ENCODE measurements around the gene CUX1. TPM values are rescaled to one million over a fixed set of nuclear protein-coding genes. Genes with fewer than 3 reads are reported as not detected.

CUX1 gene
- total RNA-seq, 1 donor, result 41.1 TPM

GRCh38 chr7:102244601-102245000 lies 427.2 kb downstream of the CUX1 start:
- no peaks in the 10 kb centered on the region for H3K4me1 ChIP-seq (ENCODE audit: insufficient read depth, low read length)
- H3K27me3 ChIP-seq (ENCODE audit: insufficient read depth, low read length), result no peaks in the 10 kb centered on the region
- no peaks in the 10 kb centered on the region for H3K9me3 ChIP-seq (ENCODE audit: low read depth, low read length)
- no peak overlapping the region for H3K4me3 ChIP-seq (ENCODE audit: low read length)

DNA sequence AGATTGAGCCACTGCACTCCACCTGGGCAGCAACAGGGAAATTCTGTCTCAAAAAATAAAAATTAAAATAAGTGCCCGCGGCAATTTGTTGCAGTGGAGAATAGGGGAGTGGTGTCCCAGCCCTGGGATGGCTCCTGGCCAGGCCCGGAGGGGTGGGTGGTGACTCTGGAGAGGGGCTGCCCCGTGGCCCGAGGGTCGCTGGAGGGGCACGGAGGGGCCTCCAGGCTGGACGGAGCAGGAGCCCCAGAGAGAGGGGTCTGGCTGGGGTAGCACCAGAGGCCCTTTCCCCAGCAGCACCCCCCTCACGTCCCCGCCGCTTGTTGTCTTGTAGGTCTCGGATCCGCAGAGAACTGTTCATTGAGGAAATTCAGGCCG lies 430.6 kb downstream of the CUX1 start:
- Histone ChIP-seq H3K4me3 (ENCODE audit: low read length) (no peak overlapping the region), H3K4me1 (ENCODE audit: insufficient read depth, low read length) (no peaks in the 10 kb centered on the region), H3K27me3 (ENCODE audit: insufficient read depth, low read length) (no peaks in the 10 kb centered on the region), H3K9me3 (ENCODE audit: low read depth, low read length) (no peaks in the 10 kb centered on the region)

DNA sequence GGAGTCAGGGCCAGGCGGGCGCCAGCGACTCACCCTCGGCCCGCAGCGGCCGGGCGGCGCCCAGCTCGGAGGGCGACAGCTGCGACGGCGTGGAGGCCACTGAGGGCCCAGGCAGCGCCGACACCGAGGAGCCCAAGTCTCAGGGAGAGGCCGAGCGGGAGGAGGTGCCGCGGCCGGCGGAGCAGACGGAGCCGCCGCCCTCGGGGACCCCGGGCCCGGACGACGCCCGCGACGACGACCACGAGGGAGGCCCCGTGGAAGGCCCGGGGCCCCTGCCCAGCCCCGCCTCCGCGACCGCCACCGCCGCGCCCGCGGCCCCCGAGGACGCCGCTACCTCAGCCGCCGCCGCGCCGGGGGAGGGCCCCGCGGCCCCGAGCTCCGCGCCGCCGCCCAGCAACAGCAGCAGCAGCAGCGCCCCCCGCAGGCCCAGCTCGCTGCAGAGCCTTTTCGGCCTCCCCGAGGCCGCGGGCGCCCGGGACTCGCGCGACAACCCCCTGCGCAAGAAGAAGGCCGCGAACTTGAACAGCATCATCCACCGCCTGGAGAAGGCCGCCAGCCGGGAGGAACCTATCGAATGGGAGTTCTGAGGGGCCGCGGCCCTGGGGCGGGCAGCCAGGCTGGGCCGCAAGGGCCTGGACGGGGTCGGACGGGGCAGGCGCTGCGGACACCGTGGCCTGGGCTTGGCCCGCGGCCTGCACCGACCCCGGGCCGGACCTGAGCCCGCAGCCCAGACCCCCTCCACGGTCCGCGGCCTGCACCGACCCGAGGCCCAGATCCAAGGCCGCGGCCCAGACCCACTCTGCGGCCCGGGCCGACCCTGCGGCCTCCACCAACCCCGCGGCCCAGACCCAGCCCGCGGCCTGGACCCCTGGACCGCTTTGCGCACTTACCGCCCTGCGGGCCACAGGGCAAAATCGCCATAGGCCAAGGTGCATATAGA lies 431.3 kb downstream of the CUX1 start:
- no peak overlapping the region for H3K4me3 ChIP-seq (ENCODE audit: low read length)
- H3K27me3 ChIP-seq (ENCODE audit: insufficient read depth, low read length), result no peaks in the 10 kb centered on the region
- H3K4me1 ChIP-seq (ENCODE audit: insufficient read depth, low read length), result no peaks in the 10 kb centered on the region
- H3K9me3 ChIP-seq (ENCODE audit: low read depth, low read length), result no peaks in the 10 kb centered on the region

DNA sequence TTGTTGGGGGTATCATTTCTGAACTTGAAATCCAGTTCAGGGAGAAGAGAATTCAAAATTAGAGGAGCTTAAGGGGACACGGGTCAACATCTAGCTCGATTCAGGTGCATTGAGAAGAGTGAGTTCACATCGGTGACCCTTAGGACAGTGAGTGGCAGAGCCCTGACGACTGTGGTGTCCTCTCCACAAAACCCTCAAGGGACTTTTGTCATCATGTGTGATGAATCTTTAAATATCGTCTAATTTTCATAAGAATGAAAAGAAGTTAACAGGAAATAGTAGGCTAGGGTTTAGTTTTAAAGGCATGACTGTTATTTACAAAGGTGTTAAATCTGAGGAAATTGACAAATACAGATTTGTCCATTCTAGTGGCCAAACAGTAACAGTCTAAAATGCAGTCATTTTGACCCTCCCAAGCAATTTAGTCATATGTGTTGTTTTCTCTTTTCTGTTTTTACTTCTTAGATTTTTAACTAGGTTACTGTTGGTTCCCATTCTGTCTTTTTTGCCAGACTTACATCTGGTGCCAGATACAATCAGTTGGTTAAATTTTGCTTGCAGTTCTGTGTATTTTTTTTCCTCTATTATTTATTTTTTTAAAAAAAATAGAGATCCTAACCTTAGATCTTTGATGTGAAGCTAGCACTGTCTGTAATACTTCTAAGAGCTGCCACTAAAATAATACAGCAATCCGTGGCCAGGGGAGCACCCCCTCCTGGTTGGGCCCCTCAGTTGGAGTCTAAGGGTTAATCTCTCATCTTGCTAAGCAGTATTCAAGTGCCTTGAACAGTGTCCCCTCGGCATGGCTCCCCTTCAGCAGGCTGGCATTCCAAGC lies 434.3 kb downstream of the CUX1 start:
- Histone ChIP-seq H3K4me3 (ENCODE audit: low read length) (no peak overlapping the region), H3K27me3 (ENCODE audit: insufficient read depth, low read length) (no peaks in the 10 kb centered on the region), H3K4me1 (ENCODE audit: insufficient read depth, low read length) (no peaks in the 10 kb centered on the region), H3K9me3 (ENCODE audit: low read depth, low read length) (no peaks in the 10 kb centered on the region)

- no peaks in the 10 kb centered on the region for H3K9me3 ChIP-seq (ENCODE audit: low read depth, low read length)
- H3K4me1 ChIP-seq (ENCODE audit: insufficient read depth, low read length), result no peaks in the 10 kb centered on the region
- no peak overlapping the region for H3K4me3 ChIP-seq (ENCODE audit: low read length)
- no peaks in the 10 kb centered on the region for H3K27me3 ChIP-seq (ENCODE audit: insufficient read depth, low read length)
Observed at GRCh38 chr7:102252366-102252982, 435.0 kb downstream of the CUX1 start.

- H3K4me3 ChIP-seq (ENCODE audit: low read length), result no peak overlapping the region
- no peaks in the 10 kb centered on the region for H3K27me3 ChIP-seq (ENCODE audit: insufficient read depth, low read length)
- no peaks in the 10 kb centered on the region for H3K4me1 ChIP-seq (ENCODE audit: insufficient read depth, low read length)
- H3K9me3 ChIP-seq (ENCODE audit: low read depth, low read length), result no peaks in the 10 kb centered on the region
Observed at GRCh38 chr7:102253066-102253972, 435.9 kb downstream of the CUX1 start.

GRCh38 chr7:102253973-102254370 lies 436.5 kb downstream of the CUX1 start:
- no peak overlapping the region for H3K4me3 ChIP-seq (ENCODE audit: low read length)
- no peaks in the 10 kb centered on the region for H3K9me3 ChIP-seq (ENCODE audit: low read depth, low read length)
- H3K27me3 ChIP-seq (ENCODE audit: insufficient read depth, low read length), result no peaks in the 10 kb centered on the region
- H3K4me1 ChIP-seq (ENCODE audit: insufficient read depth, low read length), result no peaks in the 10 kb centered on the region

GRCh38 chr7:102254521-102254920 lies 437.1 kb downstream of the CUX1 start:
- Histone ChIP-seq H3K27me3 (ENCODE audit: insufficient read depth, low read length) (no peaks in the 10 kb centered on the region), H3K4me1 (ENCODE audit: insufficient read depth, low read length) (no peaks in the 10 kb centered on the region), H3K9me3 (ENCODE audit: low read depth, low read length) (no peaks in the 10 kb centered on the region), H3K4me3 (ENCODE audit: low read length) (no peak overlapping the region)

DNA sequence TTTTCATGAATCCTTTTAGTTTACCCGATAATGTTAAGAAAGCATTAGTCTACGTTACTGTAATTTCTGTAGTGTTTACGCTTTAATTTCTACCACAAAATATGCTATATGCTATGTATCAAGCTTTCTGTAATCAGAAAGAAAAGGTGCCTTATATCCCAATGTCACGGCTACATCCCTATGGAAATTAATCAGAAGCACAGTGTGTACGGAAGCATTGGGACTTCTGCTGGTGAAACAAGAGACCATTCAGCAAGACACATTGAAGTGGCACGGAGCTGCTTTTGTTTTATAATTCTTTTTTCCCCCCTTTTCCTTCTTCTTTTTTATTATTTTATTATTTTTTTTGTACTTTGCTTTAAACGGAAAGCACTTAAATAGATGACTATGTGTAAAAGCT lies 438.1 kb downstream of the CUX1 start:
- Histone ChIP-seq H3K9me3 (ENCODE audit: low read depth, low read length) (no peaks in the 10 kb centered on the region), H3K4me1 (ENCODE audit: insufficient read depth, low read length) (no peaks in the 10 kb centered on the region), H3K4me3 (ENCODE audit: low read length) (no peak overlapping the region), H3K27me3 (ENCODE audit: insufficient read depth, low read length) (no peaks in the 10 kb centered on the region)

DNA sequence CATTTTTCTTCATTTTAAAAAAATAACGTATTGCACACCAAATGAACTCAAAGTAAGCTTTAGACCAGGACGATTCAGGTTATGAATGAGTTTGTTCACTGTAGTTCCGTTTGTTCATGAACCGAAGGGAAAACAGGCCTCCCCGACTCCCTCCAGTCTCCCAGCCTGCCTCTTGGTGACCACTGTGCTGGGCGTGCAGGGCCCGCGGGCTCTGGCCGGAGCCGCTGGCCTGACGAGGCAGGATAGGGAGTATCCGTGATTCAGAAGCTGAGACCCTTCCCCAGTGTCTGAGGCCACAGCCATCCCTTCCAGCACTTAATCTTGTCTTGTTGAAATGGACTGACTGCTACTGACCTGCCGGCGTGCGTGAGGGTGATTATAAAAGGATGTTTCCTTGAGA lies 438.5 kb downstream of the CUX1 start:
- Histone ChIP-seq H3K9me3 (ENCODE audit: low read depth, low read length) (no peaks in the 10 kb centered on the region), H3K4me1 (ENCODE audit: insufficient read depth, low read length) (no peaks in the 10 kb centered on the region), H3K4me3 (ENCODE audit: low read length) (no peak overlapping the region), H3K27me3 (ENCODE audit: insufficient read depth, low read length) (no peaks in the 10 kb centered on the region)

GRCh38 chr7:102258073-102258748 lies 440.8 kb downstream of the CUX1 start:
- Histone ChIP-seq H3K27me3 (ENCODE audit: insufficient read depth, low read length) (no peaks in the 10 kb centered on the region), H3K4me1 (ENCODE audit: insufficient read depth, low read length) (no peaks in the 10 kb centered on the region), H3K4me3 (ENCODE audit: low read length) (no peak overlapping the region), H3K9me3 (ENCODE audit: low read depth, low read length) (no peaks in the 10 kb centered on the region)

DNA sequence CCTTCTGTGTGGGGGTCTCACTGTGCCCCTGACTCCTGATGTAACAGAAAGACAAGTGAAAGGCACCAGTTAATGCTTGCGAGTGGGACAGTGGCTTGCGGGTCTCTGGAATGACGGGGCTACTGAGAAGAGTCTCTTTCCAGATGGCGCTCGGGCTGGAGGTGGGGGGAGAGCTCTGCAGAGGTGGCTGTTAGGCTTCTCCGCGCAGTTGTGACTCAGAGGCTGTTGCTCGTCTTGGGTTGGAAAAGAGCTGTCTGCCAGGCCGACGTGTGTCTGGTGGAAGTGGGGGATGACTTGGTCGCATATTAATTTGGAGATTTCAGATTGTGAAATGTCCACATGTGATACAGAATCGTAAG lies 441.3 kb downstream of the CUX1 start:
- Histone ChIP-seq H3K27me3 (ENCODE audit: insufficient read depth, low read length) (no peaks in the 10 kb centered on the region), H3K9me3 (ENCODE audit: low read depth, low read length) (no peaks in the 10 kb centered on the region), H3K4me1 (ENCODE audit: insufficient read depth, low read length) (no peaks in the 10 kb centered on the region), H3K4me3 (ENCODE audit: low read length) (no peak overlapping the region)

DNA sequence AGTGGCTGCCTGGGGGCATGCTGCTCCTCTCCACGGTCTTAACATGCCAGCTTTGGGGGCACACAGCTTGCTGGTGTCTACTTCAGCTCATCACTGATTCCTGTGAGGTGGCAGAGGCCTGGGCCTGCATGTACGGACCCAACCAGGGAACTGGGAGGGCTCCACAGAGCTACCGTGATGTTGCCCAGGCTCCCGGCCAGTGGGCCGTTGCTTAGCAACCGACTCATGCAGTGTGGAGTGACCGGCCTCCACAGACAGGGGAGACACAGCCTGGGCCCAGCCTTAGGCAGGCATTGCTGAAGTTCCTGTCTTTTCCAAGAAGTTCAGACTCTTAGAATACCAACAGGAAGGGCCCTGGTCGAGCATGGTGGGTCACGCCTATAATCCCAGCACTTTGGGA lies 443.4 kb downstream of the CUX1 start:
- Histone ChIP-seq H3K27me3 (ENCODE audit: insufficient read depth, low read length) (no peaks in the 10 kb centered on the region), H3K4me3 (ENCODE audit: low read length) (no peak overlapping the region), H3K4me1 (ENCODE audit: insufficient read depth, low read length) (no peaks in the 10 kb centered on the region), H3K9me3 (ENCODE audit: low read depth, low read length) (no peaks in the 10 kb centered on the region)

DNA sequence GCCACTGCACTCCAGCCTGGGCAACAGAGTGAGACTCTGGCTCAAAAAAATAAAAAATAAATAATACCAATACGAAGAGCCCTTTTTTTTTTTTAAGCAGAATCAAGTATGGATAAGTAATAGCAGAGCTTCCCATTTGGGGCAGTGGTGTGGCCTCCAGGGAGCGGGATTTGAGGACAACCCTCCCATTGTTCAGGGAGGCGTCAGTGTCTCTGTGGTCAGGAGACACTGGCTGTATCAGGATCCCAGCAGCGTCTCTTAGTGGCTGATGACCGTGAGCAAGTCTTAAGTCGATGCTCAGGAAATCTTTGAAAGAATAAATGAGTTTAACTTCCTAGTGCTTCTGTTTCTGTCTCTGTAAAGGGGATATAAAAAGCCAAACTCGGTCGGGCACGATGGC lies 444.0 kb downstream of the CUX1 start:
- H3K4me1 ChIP-seq (ENCODE audit: insufficient read depth, low read length), result no peaks in the 10 kb centered on the region
- no peak overlapping the region for H3K4me3 ChIP-seq (ENCODE audit: low read length)
- no peaks in the 10 kb centered on the region for H3K27me3 ChIP-seq (ENCODE audit: insufficient read depth, low read length)
- no peaks in the 10 kb centered on the region for H3K9me3 ChIP-seq (ENCODE audit: low read depth, low read length)

Measured in mononuclear cell (primary cell).